ENCODE data around the gene AGFG1.

DNA sequence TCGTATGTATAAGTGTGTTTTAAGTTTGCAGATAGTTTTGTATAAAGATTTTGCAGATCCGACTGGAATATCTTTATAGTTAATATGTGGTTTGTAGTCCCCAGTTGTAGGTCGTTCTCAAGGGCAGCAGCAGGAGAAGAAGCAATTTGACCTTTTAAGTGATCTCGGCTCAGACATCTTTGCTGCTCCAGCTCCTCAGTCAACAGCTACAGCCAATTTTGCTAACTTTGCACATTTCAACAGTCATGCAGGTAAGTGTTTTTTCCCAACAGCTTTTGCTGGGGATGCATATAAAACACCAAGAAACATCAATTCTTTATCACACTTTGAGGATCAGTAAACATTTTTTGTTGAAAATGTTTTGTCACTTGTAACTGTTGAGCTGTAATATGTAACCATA is 52.7 kb downstream of the AGFG1 start:
- no peak for TF ChIP-seq POLR2A (IDR thresholded peaks at IDR 0.05)
- TF ChIP-seq, protein P1, sequence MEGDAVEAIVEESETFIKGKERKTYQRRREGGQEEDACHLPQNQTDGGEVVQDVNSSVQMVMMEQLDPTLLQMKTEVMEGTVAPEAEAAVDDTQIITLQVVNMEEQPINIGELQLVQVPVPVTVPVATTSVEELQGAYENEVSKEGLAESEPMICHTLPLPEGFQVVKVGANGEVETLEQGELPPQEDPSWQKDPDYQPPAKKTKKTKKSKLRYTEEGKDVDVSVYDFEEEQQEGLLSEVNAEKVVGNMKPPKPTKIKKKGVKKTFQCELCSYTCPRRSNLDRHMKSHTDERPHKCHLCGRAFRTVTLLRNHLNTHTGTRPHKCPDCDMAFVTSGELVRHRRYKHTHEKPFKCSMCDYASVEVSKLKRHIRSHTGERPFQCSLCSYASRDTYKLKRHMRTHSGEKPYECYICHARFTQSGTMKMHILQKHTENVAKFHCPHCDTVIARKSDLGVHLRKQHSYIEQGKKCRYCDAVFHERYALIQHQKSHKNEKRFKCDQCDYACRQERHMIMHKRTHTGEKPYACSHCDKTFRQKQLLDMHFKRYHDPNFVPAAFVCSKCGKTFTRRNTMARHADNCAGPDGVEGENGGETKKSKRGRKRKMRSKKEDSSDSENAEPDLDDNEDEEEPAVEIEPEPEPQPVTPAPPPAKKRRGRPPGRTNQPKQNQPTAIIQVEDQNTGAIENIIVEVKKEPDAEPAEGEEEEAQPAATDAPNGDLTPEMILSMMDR (IDR thresholded peaks at IDR 0.05) = no peak
- TF ChIP-seq EP300 (IDR thresholded peaks at IDR 0.05) = no peak
